ENCODE measurements around the gene MEGF6.

MEGF6 gene

DNA sequence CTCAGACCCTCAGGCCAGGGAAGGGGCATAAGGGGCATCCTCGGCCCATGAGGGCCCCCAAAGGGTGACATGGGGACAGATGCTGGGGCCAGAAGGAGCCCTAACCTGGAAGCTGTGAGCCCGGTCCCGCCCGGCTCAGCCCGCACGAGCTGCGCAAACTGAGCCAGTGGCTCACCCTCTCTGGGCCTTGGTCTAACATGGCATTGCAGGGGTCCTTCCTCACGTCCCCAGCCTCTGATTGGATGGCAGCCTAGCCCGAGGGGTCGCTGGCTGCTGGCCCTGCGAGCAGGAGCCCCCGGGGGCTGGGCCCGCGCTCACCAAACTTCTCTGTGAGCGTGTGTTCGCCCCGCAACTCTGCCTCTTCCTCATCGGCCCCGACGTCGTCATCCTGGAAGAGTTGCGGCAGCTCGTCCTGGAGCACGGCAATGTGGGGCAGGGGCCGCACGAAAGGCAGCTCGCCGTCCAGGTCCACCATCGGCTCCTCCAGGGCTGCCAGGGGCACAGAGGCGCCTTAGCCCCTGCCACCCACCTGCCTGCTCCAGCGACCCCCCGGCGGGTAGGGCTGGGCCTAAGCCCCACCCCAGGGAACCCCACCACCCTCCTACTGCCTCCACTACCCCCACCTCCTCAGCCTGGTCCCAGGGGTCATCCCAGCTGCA lies 102.4 kb downstream of the MEGF6 start:
- Histone ChIP-seq H3K4me3 (ENCODE audit: low read depth, low read length) (no peak overlapping the region), H3K36me3 (no peaks in the 10 kb centered on the region), H3K27me3 (ENCODE audit: insufficient read depth, low read depth, severe bottlenecking) (no peaks in the 10 kb centered on the region), H3K9me3 (ENCODE audit: severe bottlenecking) (no peaks in the 10 kb centered on the region), H3K27ac (no peak overlapping the region)
- TF ChIP-seq, protein P1, sequence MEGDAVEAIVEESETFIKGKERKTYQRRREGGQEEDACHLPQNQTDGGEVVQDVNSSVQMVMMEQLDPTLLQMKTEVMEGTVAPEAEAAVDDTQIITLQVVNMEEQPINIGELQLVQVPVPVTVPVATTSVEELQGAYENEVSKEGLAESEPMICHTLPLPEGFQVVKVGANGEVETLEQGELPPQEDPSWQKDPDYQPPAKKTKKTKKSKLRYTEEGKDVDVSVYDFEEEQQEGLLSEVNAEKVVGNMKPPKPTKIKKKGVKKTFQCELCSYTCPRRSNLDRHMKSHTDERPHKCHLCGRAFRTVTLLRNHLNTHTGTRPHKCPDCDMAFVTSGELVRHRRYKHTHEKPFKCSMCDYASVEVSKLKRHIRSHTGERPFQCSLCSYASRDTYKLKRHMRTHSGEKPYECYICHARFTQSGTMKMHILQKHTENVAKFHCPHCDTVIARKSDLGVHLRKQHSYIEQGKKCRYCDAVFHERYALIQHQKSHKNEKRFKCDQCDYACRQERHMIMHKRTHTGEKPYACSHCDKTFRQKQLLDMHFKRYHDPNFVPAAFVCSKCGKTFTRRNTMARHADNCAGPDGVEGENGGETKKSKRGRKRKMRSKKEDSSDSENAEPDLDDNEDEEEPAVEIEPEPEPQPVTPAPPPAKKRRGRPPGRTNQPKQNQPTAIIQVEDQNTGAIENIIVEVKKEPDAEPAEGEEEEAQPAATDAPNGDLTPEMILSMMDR (IDR thresholded peaks at IDR 0.05; ENCODE audit: low read depth, low read length) = no peak
- DNase-seq = no peak

GRCh38 chr1:3507636-3508275 lies 103.6 kb downstream of the MEGF6 start:
- no peak overlapping the region for H3K27ac ChIP-seq
- no peaks in the 10 kb centered on the region for H3K36me3 ChIP-seq

DNA sequence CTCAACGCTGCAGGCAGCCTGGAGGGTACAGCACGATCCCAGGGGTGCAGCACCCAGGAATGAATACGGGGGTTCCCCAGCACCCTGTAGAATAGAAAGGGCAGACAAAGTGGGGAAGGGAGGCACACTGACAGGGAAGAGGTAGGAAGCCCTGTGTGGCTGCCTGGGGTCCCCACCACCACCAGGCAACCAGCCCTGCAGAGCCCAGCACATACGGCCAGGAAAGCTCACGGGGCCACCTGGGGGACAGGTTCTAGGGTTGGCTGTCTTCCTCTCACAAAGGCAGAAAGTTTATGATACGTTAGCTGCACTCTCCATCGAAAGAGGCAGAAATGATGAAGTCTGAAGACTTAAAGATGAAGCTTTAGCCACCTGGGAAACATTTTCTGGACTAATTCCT lies 104.4 kb downstream of the MEGF6 start:
- TF ChIP-seq, protein P1 (IDR thresholded peaks at IDR 0.05; ENCODE audit: low read depth, low read length) = no peak
- DNase-seq = no peak
- no peak overlapping the region for H3K27ac ChIP-seq
- no peaks in the 10 kb centered on the region for H3K9me3 ChIP-seq (ENCODE audit: severe bottlenecking)
- no peaks in the 10 kb centered on the region for H3K36me3 ChIP-seq
- H3K27me3 ChIP-seq (ENCODE audit: insufficient read depth, low read depth, severe bottlenecking) = no peaks in the 10 kb centered on the region
- no peak overlapping the region for H3K4me3 ChIP-seq (ENCODE audit: low read depth, low read length)

More at GRCh38 chr1:3507636-3508275, 103.6 kb downstream of the MEGF6 start:
- TF ChIP-seq, protein P1 (IDR thresholded peaks at IDR 0.05; ENCODE audit: low read depth, low read length) = no peak
- Histone ChIP-seq H3K4me3 (ENCODE audit: low read depth, low read length) (no peak overlapping the region), H3K9me3 (ENCODE audit: severe bottlenecking) (no peaks in the 10 kb centered on the region), H3K27me3 (ENCODE audit: insufficient read depth, low read depth, severe bottlenecking) (no peaks in the 10 kb centered on the region)
- no peak for DNase-seq

DNA sequence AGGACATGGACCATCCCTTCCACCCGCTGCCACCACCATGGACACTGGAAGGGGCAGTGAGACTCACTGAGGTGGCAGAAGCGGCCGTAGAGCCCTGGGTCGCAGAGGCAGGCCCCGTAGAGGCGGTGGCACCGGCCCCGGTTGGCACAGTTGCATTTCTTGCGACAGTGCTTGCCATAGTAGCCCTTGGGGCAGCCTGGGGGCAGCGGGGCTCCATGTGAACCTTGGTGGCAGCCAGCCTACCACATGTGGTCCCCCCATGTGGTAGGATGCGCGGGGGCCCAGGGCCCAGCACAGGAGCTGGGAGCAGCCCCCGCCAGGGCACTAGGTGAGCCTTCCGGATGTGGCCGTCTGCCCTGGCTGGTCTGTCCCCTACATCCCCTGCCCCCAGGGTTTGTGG lies 105.3 kb downstream of the MEGF6 start:
- Histone ChIP-seq H3K4me3 (ENCODE audit: low read depth, low read length) (no peak overlapping the region), H3K27ac (no peak overlapping the region), H3K9me3 (ENCODE audit: severe bottlenecking) (no peaks in the 10 kb centered on the region), H3K27me3 (ENCODE audit: insufficient read depth, low read depth, severe bottlenecking) (no peaks in the 10 kb centered on the region), H3K36me3 (no peaks in the 10 kb centered on the region)
- TF ChIP-seq, protein P1 (IDR thresholded peaks at IDR 0.05; ENCODE audit: low read depth, low read length) = no peak
- no peak for DNase-seq

- Histone ChIP-seq H3K27ac (no peak overlapping the region), H3K27me3 (ENCODE audit: insufficient read depth, low read depth, severe bottlenecking) (no peaks in the 10 kb centered on the region), H3K9me3 (ENCODE audit: severe bottlenecking) (no peaks in the 10 kb centered on the region), H3K36me3 (no peaks in the 10 kb centered on the region), H3K4me3 (ENCODE audit: low read depth, low read length) (no peak overlapping the region)
- TF ChIP-seq, protein P1 (IDR thresholded peaks at IDR 0.05; ENCODE audit: low read depth, low read length) = no peak
- no peak for DNase-seq
Observed at GRCh38 chr1:3505161-3505560, 106.1 kb downstream of the MEGF6 start.

GRCh38 chr1:3504822-3505153 lies 106.5 kb downstream of the MEGF6 start:
- Histone ChIP-seq H3K9me3 (ENCODE audit: severe bottlenecking) (no peaks in the 10 kb centered on the region), H3K27me3 (ENCODE audit: insufficient read depth, low read depth, severe bottlenecking) (no peaks in the 10 kb centered on the region), H3K4me3 (ENCODE audit: low read depth, low read length) (no peak overlapping the region)

More at GRCh38 chr1:3504822-3505153, 106.5 kb downstream of the MEGF6 start:
- H3K27ac ChIP-seq = no peak overlapping the region
- TF ChIP-seq, protein P1 (IDR thresholded peaks at IDR 0.05; ENCODE audit: low read depth, low read length) = no peak
- no peak for DNase-seq
- no peaks in the 10 kb centered on the region for H3K36me3 ChIP-seq

Measured in WERI-Rb-1 (cell line).